ENCODE results near the gene IQGAP1.

IQGAP1 gene

GRCh38 chr15:90381515-90381914, 6.5 kb upstream of the IQGAP1 start:
- Histone ChIP-seq H3K36me3 (ENCODE audit: insufficient read depth, low read length) (no peaks in the 10 kb centered on the region), H3K4me2 (ENCODE audit: low read length) (no peak overlapping the region), H3K9me3 (replicated peaks; ENCODE audit: low read length) (peaks cover 5% of the 10 kb centered on the region), H3K27me3 (ENCODE audit: control insufficient read depth, insufficient read depth, low read length) (no peaks in the 10 kb centered on the region), H3K4me3 (ENCODE audit: low read length) (no peak overlapping the region), H3K4me1 (ENCODE audit: control insufficient read depth, insufficient read depth, low read length) (no peaks in the 10 kb centered on the region), H3K9ac (ENCODE audit: low read depth, low read length) (no peak overlapping the region)

GRCh38 chr15:90382320-90382719, 5.7 kb upstream of the IQGAP1 start:
- H3K9me3 ChIP-seq (replicated peaks; ENCODE audit: low read length), result peaks cover 5% of the 10 kb centered on the region
- H3K4me1 ChIP-seq (ENCODE audit: control insufficient read depth, insufficient read depth, low read length), result no peaks in the 10 kb centered on the region
- no peaks in the 10 kb centered on the region for H3K27me3 ChIP-seq (ENCODE audit: control insufficient read depth, insufficient read depth, low read length)
- H3K36me3 ChIP-seq (ENCODE audit: insufficient read depth, low read length), result no peaks in the 10 kb centered on the region
- H3K9ac ChIP-seq (ENCODE audit: low read depth, low read length), result no peak overlapping the region
- no peak overlapping the region for H3K4me2 ChIP-seq (ENCODE audit: low read length)
- no peak overlapping the region for H3K4me3 ChIP-seq (ENCODE audit: low read length)

GRCh38 chr15:90386221-90386620, 1.8 kb upstream of the IQGAP1 start:
- Histone ChIP-seq H3K4me2 (ENCODE audit: low read length) (no peak overlapping the region), H3K9ac (ENCODE audit: low read depth, low read length) (no peak overlapping the region), H3K27me3 (ENCODE audit: control insufficient read depth, insufficient read depth, low read length) (no peaks in the 10 kb centered on the region), H3K4me1 (ENCODE audit: control insufficient read depth, insufficient read depth, low read length) (peaks cover 17% of the 10 kb centered on the region), H3K36me3 (ENCODE audit: insufficient read depth, low read length) (peaks cover 8% of the 10 kb centered on the region), H3K4me3 (ENCODE audit: low read length) (no peak overlapping the region), H3K9me3 (replicated peaks; ENCODE audit: low read length) (no peaks in the 10 kb centered on the region)

GRCh38 chr15:90388462-90389380, 679 bp downstream of the IQGAP1 start:
- Histone ChIP-seq H3K27me3 (ENCODE audit: control insufficient read depth, insufficient read depth, low read length) (no peaks in the 10 kb centered on the region), H3K9ac (ENCODE audit: low read depth, low read length) (peak overlapping the region; percentile 97), H3K36me3 (ENCODE audit: insufficient read depth, low read length) (peaks cover 23% of the 10 kb centered on the region), H3K9me3 (replicated peaks; ENCODE audit: low read length) (no peaks in the 10 kb centered on the region), H3K4me2 (ENCODE audit: low read length) (peak overlapping the region; percentile 85), H3K4me3 (ENCODE audit: low read length) (peak overlapping the region; percentile 93), H3K4me1 (ENCODE audit: control insufficient read depth, insufficient read depth, low read length) (peaks cover 28% of the 10 kb centered on the region)

GRCh38 chr15:90389513-90389912, 1.5 kb downstream of the IQGAP1 start:
- no peaks in the 10 kb centered on the region for H3K9me3 ChIP-seq (replicated peaks; ENCODE audit: low read length)
- peak overlapping the region; percentile 93 for H3K4me3 ChIP-seq (ENCODE audit: low read length)
- peak overlapping the region; percentile 97 for H3K9ac ChIP-seq (ENCODE audit: low read depth, low read length)
- peak overlapping the region; percentile 85 for H3K4me2 ChIP-seq (ENCODE audit: low read length)
- H3K27me3 ChIP-seq (ENCODE audit: control insufficient read depth, insufficient read depth, low read length), result no peaks in the 10 kb centered on the region
- peaks cover 27% of the 10 kb centered on the region for H3K36me3 ChIP-seq (ENCODE audit: insufficient read depth, low read length)
- peaks cover 32% of the 10 kb centered on the region for H3K4me1 ChIP-seq (ENCODE audit: control insufficient read depth, insufficient read depth, low read length)

GRCh38 chr15:90393040-90393439, 5.0 kb downstream of the IQGAP1 start:
- Histone ChIP-seq H3K4me3 (ENCODE audit: low read length) (no peak overlapping the region), H3K9ac (ENCODE audit: low read depth, low read length) (no peak overlapping the region), H3K9me3 (replicated peaks; ENCODE audit: low read length) (no peaks in the 10 kb centered on the region), H3K27me3 (ENCODE audit: control insufficient read depth, insufficient read depth, low read length) (no peaks in the 10 kb centered on the region), H3K4me1 (ENCODE audit: control insufficient read depth, insufficient read depth, low read length) (peaks cover 43% of the 10 kb centered on the region), H3K36me3 (ENCODE audit: insufficient read depth, low read length) (peaks cover 41% of the 10 kb centered on the region), H3K4me2 (ENCODE audit: low read length) (no peak overlapping the region)

- H3K9ac ChIP-seq (ENCODE audit: low read depth, low read length), result no peak overlapping the region
- H3K4me2 ChIP-seq (ENCODE audit: low read length), result no peak overlapping the region
- H3K9me3 ChIP-seq (replicated peaks; ENCODE audit: low read length), result no peaks in the 10 kb centered on the region
- H3K4me3 ChIP-seq (ENCODE audit: low read length), result no peak overlapping the region
- peaks cover 43% of the 10 kb centered on the region for H3K4me1 ChIP-seq (ENCODE audit: control insufficient read depth, insufficient read depth, low read length)
- peaks cover 41% of the 10 kb centered on the region for H3K36me3 ChIP-seq (ENCODE audit: insufficient read depth, low read length)
- H3K27me3 ChIP-seq (ENCODE audit: control insufficient read depth, insufficient read depth, low read length), result no peaks in the 10 kb centered on the region
These were observed 6.0 kb downstream of the IQGAP1 start for GRCh38 chr15:90394074-90394473.

- Histone ChIP-seq H3K4me3 (ENCODE audit: low read length) (no peak overlapping the region), H3K4me1 (ENCODE audit: control insufficient read depth, insufficient read depth, low read length) (peaks cover 47% of the 10 kb centered on the region), H3K36me3 (ENCODE audit: insufficient read depth, low read length) (peaks cover 41% of the 10 kb centered on the region)
These were observed 6.9 kb downstream of the IQGAP1 start for GRCh38 chr15:90394748-90395442.

GRCh38 chr15:90396321-90396720, 8.3 kb downstream of the IQGAP1 start:
- peaks cover 46% of the 10 kb centered on the region for H3K4me1 ChIP-seq (ENCODE audit: control insufficient read depth, insufficient read depth, low read length)
- H3K9ac ChIP-seq (ENCODE audit: low read depth, low read length), result no peak overlapping the region
- no peaks in the 10 kb centered on the region for H3K9me3 ChIP-seq (replicated peaks; ENCODE audit: low read length)
- no peak overlapping the region for H3K4me3 ChIP-seq (ENCODE audit: low read length)
- H3K36me3 ChIP-seq (ENCODE audit: insufficient read depth, low read length), result peaks cover 32% of the 10 kb centered on the region
- H3K4me2 ChIP-seq (ENCODE audit: low read length), result no peak overlapping the region
- no peaks in the 10 kb centered on the region for H3K27me3 ChIP-seq (ENCODE audit: control insufficient read depth, insufficient read depth, low read length)

More at GRCh38 chr15:90394748-90395442, 6.9 kb downstream of the IQGAP1 start:
- H3K9ac ChIP-seq (ENCODE audit: low read depth, low read length), result no peak overlapping the region
- no peaks in the 10 kb centered on the region for H3K27me3 ChIP-seq (ENCODE audit: control insufficient read depth, insufficient read depth, low read length)
- H3K9me3 ChIP-seq (replicated peaks; ENCODE audit: low read length), result no peaks in the 10 kb centered on the region
- no peak overlapping the region for H3K4me2 ChIP-seq (ENCODE audit: low read length)

GRCh38 chr15:90400005-90400758, 12.1 kb downstream of the IQGAP1 start:
- Histone ChIP-seq H3K9ac (ENCODE audit: low read depth, low read length) (peak overlapping the region; percentile 68), H3K4me3 (ENCODE audit: low read length) (peak overlapping the region; percentile 39), H3K9me3 (replicated peaks; ENCODE audit: low read length) (no peaks in the 10 kb centered on the region), H3K36me3 (ENCODE audit: insufficient read depth, low read length) (peaks cover 10% of the 10 kb centered on the region), H3K4me1 (ENCODE audit: control insufficient read depth, insufficient read depth, low read length) (peaks cover 65% of the 10 kb centered on the region), H3K4me2 (ENCODE audit: low read length) (peak overlapping the region; percentile 74), H3K27me3 (ENCODE audit: control insufficient read depth, insufficient read depth, low read length) (no peaks in the 10 kb centered on the region)

- Histone ChIP-seq H3K4me2 (ENCODE audit: low read length) (peak overlapping the region; percentile 74), H3K4me1 (ENCODE audit: control insufficient read depth, insufficient read depth, low read length) (peaks cover 67% of the 10 kb centered on the region), H3K9ac (ENCODE audit: low read depth, low read length) (peak overlapping the region; percentile 75), H3K9me3 (replicated peaks; ENCODE audit: low read length) (no peaks in the 10 kb centered on the region), H3K36me3 (ENCODE audit: insufficient read depth, low read length) (peaks cover 6% of the 10 kb centered on the region), H3K4me3 (ENCODE audit: low read length) (peak overlapping the region; percentile 49), H3K27me3 (ENCODE audit: control insufficient read depth, insufficient read depth, low read length) (no peaks in the 10 kb centered on the region)
These were observed 12.8 kb downstream of the IQGAP1 start for GRCh38 chr15:90400759-90401314.
